NOMO-1 treated with dmso at 0.1 percent for 144 hours (cell line): ENCODE data around the gene CRNKL1.
"Not testable (repeated sequence)": the region's sequence is repeated elsewhere in the genome, so short reads cannot be mapped to it uniquely, and the experiment has no call there.

ENCODE experiments used
- DNase-seq: peaks from one replicate; lab custom pipeline; 2025; ENCODE audit not compliant: unreplicated experiment; lab: John Stamatoyannopoulos, UW

The CRNKL1 gene

GRCh38 chr20:20010639-20011500, 41.4 kb downstream of the CRNKL1 start:
- DNase-seq, result no peak

- no peak for DNase-seq
Measured at GRCh38 chr20:20009784-20010253, 42.4 kb downstream of the CRNKL1 start.

DNA sequence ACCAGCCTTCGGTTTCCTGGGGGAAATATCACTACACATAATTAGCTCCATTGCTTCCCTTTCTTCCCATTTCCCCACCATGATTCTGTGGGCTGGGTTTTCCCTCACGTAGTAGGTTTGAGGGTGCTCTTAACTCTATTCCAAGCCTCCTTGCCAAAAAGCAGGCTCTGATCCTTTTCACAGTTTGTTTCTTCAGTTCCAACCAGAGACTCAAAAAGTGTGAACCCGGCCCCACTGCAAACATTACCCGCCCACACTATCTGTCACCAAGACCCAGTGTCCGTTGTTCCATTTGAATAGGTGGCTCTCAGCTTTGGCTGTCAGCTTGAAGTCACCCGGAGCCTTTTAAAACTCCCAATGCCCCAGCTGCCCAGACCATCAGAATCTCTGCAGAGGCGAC, 46.9 kb downstream of the CRNKL1 start:
- DNase-seq, result no peak

- not testable (repeated sequence) for DNase-seq
Measured at GRCh38 chr20:20003955-20004322, 48.3 kb downstream of the CRNKL1 start.

- DNase-seq, result peak; percentile 75
Measured at GRCh38 chr20:20003031-20003954, 49.0 kb downstream of the CRNKL1 start.

DNA sequence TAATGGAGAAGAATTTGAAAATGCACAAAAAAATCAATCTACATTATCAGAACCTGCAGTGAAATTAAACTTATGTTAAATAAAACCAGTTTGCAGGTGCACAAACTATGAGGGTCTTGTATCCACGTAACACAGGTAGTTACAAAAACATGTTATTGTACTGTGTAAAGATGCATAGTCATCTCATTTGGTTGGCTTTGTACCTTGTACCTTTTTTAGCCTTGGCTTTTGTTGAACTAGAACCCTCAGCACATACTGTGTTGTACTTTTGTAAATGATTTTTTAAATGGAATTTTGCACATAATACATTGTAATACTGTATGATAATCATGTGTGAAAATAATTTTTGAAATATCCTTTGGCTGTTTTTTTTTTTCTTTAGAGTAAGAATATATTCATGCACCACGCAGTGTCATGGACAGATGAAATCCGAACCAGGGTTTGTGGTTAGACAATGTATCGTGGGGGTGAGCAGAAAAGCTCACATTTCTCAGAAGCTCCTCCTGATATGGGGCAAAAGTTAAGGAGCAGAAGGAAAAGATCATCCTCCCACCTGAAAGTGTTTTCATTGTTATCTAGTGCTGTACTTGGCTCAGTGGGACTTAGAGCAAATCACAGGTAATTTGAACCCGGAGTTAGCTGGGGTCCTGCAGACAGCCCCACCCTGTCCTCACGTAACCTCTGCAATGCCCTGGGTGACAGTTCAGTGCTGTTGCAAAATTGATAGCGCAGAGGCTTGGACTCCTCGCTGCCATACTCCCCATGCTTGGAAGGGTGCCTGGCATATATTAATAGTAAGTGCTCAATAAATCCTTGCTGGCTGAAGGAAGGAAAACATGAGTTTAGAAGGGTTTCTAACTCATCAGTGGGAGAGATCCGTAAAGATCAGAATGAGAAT, 49.9 kb downstream of the CRNKL1 start:
- no peak for DNase-seq

DNA sequence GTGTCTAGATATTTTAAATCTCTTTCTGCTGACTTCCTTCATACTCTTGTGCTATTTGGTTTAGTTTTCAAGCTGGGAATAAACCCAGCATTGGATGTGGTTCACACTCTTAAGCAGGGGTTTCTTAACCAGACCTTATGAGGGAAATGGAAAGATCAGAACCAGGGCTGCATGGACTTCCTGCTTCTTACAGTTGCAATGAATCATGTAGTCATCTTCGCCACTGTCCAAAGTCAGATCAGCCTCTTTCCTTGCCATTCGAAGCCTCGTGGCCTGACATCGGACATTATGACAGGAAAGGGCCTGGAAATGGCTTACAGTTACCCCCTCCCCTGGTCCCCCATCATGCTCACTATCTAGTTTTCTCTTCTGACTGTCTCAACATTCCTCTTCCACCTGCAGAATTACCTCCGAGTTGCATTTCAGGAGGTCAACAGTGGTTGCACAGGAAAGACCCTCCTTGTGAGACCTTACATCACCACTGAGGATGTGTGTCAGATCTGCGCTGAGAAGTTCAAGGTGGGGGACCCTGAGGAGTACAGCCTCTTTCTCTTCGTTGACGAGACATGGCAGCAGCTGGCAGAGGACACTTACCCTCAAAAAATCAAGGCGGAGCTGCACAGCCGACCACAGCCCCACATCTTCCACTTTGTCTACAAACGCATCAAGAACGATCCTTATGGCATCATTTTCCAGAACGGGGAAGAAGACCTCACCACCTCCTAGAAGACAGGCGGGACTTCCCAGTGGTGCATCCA, 51.9 kb downstream of the CRNKL1 start:
- peak; percentile 9 for DNase-seq

GRCh38 chr20:19998990-19999705, 53.1 kb downstream of the CRNKL1 start:
- no peak for DNase-seq

- no peak for DNase-seq
Measured at GRCh38 chr20:19996917-19997316, 55.3 kb downstream of the CRNKL1 start.

DNA sequence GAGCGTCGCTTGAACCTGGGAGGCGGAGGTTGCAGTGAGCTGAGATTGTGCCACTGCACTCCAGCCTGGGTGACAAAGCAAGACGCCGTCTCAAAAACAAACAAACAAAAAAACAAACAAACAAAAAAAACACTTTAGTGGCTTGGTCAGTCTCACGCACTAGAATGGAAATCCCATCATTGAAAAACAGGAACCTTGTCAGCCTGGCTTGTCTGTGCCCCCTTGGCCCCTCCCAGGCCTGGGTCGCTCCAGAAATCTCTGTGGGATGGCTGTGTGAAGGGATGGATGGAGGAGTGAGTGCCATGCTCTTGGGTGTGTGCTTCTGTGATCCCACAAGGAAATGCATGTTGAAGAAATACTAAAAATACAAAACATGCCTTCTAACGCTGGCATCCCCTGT, 56.0 kb downstream of the CRNKL1 start:
- DNase-seq, result no peak

- DNase-seq, result peak; percentile 42
Measured at GRCh38 chr20:19995220-19995863, 56.9 kb downstream of the CRNKL1 start.

DNA sequence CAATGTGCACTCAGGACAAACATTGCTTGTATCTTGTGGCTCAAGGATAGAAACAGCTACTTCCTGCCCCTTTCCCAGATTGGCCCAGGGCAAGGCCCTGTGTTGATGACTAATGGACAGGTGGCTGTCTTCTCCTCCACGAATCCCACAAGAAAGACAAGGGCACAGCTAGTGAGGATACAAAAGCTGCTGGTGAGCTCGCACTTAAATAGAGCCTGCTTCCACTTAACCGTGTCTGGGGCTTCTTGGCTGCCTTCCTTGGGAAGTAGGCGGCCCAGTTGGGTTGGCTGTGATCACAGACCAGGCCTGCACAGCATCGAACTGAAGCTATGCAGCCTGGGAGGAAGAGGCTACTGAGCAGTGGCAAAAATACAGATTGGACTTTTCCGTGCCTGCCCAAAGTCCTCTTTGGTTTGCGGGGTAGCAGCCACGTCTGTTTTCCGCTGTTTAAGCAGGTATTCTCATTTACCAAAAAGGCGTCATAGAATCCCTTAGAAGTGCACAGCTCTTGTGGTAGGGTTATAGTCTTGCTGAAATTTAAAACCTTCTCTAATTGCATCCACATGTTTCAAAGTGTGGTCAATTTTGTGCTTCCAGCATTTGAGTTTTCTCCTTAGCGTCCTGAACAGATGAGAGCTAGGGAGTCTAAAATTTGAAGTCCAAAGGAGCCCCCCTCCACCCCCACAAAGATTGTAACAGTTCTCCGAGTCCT, 58.2 kb downstream of the CRNKL1 start:
- DNase-seq, result no peak

DNA sequence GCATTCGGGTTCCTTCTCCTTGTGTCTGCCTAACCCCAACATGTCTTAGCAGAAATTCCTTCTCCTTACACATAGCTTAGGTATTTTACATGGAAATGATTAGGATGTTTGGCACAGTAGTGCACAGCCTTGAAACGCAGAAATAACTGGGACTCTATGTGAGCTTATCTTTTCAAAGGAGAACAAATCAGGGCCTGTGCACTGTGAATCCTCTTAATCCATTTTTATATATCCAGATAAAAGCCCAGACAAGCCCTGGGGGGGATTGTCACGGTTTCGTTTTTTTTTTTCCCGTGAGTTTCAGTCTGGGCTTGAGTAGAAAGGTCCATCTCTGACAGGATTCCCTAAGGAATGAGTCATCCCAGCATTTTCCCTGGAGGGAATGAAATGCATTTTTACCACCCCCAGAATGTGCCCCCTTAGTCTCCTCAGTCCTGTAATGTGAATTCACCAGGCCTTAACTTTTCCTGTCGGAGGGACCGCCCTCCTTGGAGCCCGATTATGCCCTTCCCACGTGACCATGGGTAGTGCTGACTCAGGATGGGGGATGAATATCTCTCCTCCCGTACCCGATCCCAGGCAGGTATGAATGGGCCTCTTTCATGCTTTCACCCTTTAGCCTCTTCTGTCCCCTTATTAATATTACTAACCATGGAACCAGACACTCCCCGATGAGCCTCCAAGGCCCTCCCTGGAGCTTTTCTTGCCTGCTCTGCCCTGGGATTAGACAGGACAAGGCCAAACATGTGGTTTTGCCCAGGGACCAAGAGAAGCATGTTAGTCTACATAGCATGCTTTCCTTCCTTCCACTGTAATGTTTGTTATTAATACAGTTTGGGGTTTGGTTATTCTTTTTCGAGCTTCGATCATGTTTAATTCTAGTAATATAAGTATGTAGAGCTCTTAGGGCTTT, 59.0 kb downstream of the CRNKL1 start:
- no peak for DNase-seq

- no peak for DNase-seq
Measured at GRCh38 chr20:19991854-19992253, 60.4 kb downstream of the CRNKL1 start.

- DNase-seq, result no peak
Measured at GRCh38 chr20:19991308-19991707, 61.0 kb downstream of the CRNKL1 start.

DNA sequence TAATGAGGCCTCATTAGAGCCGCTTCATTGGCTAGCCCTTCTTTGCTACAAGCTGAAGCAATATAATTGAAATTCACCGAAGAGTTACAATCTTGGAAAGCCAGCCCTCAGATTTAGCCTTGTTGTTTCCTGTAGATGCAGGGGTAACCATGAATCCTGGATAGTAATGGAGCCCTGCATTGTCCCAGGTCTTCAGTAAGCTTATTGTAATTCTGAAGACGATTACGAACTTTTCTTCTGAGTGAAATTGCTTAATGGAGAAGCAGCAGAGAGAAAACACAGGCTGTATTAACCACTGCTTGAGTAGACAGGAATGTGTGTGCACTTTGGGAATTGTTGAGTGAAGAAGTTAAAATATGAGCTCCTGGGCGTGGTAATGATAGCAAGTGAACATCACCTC, 61.4 kb downstream of the CRNKL1 start:
- no peak for DNase-seq

DNA sequence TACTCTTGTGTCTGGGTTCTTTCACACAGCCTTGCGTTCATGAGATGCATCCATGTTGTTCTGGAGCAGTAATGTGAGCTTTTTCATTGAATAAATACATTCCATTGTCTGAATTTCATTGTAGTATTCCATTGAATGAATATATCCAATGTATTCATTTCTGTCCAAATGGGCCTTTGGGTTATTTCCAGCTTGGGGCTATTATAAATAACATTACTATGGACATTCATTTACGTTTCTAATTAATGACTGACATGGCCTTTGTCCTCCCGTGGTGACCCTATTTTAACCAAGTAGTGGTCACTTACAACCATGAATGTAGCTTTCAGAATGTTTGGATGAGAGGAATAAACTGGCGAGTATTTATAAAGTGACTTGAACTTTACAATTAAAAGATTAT, 65.2 kb downstream of the CRNKL1 start:
- no peak for DNase-seq
